ENCODE data around the gene LIF. TPM values are rescaled to one million over a fixed set of nuclear protein-coding genes. Genes with fewer than 3 reads are reported as not detected.

The LIF gene
- total and polyA plus RNA-seq, 2 experiments from 2014 or later: 1.4 to 1.9 TPM

- H3K36me3 ChIP-seq (ENCODE audit: low read depth): no peaks in the 10 kb centered on the region
- H3K4me3 ChIP-seq: peak overlapping the region; percentile 20; the same call in 1 of the 2 replicates
- H3K9me3 ChIP-seq (ENCODE audit: low read depth): no peaks in the 10 kb centered on the region
- TF ChIP-seq EZH2 (IDR thresholded peaks at IDR 0.05; ENCODE audit: insufficient read depth, poor library complexity, severe bottlenecking) (no peak), EZH2phosphoT487 (IDR thresholded peaks at IDR 0.05; ENCODE audit: insufficient read depth, low read depth) (no peak)
- 2 to 6% methylated on average over 13 to 14 of the region's 14 CpGs for WGBS, 2 experiments (ENCODE audit: low coverage in 1 of 2, low lambda C conversion rate in 2 of 2, missing lambda C conversion rate in 2 of 2)
- H3K9ac ChIP-seq: peak overlapping the region; percentile 55
- H3K79me2 ChIP-seq (ENCODE audit: insufficient read depth): no peaks in the 10 kb centered on the region
- H3F3A ChIP-seq (ENCODE audit: insufficient read depth): peaks cover 29% of the 10 kb centered on the region
- H3K4me1 ChIP-seq (ENCODE audit: insufficient read depth): peaks cover 31% of the 10 kb centered on the region
- H3K4me2 ChIP-seq (ENCODE audit: unreplicated experiment): peak overlapping the region; percentile 46
- DNase-seq: peak; percentile 82
- no peaks in the 10 kb centered on the region for H3K9me2 ChIP-seq (ENCODE audit: insufficient read depth)
- in situ Hi-C loops (cut with MboI): no loop called here
- peak overlapping the region; percentile 78 for H2AFZ ChIP-seq
- H3K27ac ChIP-seq: peak overlapping the region; percentile 79
- no peaks in the 10 kb centered on the region for H4K20me1 ChIP-seq (ENCODE audit: insufficient read depth)
- H3K27me3 ChIP-seq (replicated peaks; ENCODE audit: insufficient read depth): no peaks in the 10 kb centered on the region
Measured at GRCh38 chr22:30277547-30278344, 31.2 kb upstream of the LIF start.

GRCh38 chr22:30276039-30276438 is 29.5 kb upstream of the LIF start:
- H3K27ac ChIP-seq: no peak overlapping the region
- H3K4me2 ChIP-seq (ENCODE audit: unreplicated experiment): no peak overlapping the region
- in situ Hi-C loops (cut with MboI): no loop called here
- no peaks in the 10 kb centered on the region for H3K9me3 ChIP-seq (ENCODE audit: low read depth)
- no peaks in the 10 kb centered on the region for H4K20me1 ChIP-seq (ENCODE audit: insufficient read depth)
- no peak for TF ChIP-seq EZH2 (IDR thresholded peaks at IDR 0.05; ENCODE audit: insufficient read depth, poor library complexity, severe bottlenecking)
- no peak for TF ChIP-seq EZH2phosphoT487 (IDR thresholded peaks at IDR 0.05; ENCODE audit: insufficient read depth, low read depth)
- H3F3A ChIP-seq (ENCODE audit: insufficient read depth): peaks cover 29% of the 10 kb centered on the region
- no peak overlapping the region for H2AFZ ChIP-seq
- H3K79me2 ChIP-seq (ENCODE audit: insufficient read depth): no peaks in the 10 kb centered on the region
- no peak overlapping the region for H3K9ac ChIP-seq
- WGBS, 2 experiments (ENCODE audit: low coverage in 1 of 2, low lambda C conversion rate in 2 of 2, missing lambda C conversion rate in 2 of 2): 80 to 85% methylated on average over 8 of the region's 8 CpGs
- no peaks in the 10 kb centered on the region for H3K36me3 ChIP-seq (ENCODE audit: low read depth)
- H3K27me3 ChIP-seq (replicated peaks; ENCODE audit: insufficient read depth): no peaks in the 10 kb centered on the region
- peaks cover 31% of the 10 kb centered on the region for H3K4me1 ChIP-seq (ENCODE audit: insufficient read depth)
- no peak for DNase-seq
- no peak overlapping the region for H3K4me3 ChIP-seq
- no peaks in the 10 kb centered on the region for H3K9me2 ChIP-seq (ENCODE audit: insufficient read depth)

GRCh38 chr22:30275625-30276024 is 29.1 kb upstream of the LIF start:
- TF ChIP-seq EZH2 (IDR thresholded peaks at IDR 0.05; ENCODE audit: insufficient read depth, poor library complexity, severe bottlenecking): no peak
- TF ChIP-seq EZH2phosphoT487 (IDR thresholded peaks at IDR 0.05; ENCODE audit: insufficient read depth, low read depth): no peak
- Histone ChIP-seq H3K9ac (no peak overlapping the region), H3K9me2 (ENCODE audit: insufficient read depth) (no peaks in the 10 kb centered on the region), H2AFZ (no peak overlapping the region), H3K36me3 (ENCODE audit: low read depth) (no peaks in the 10 kb centered on the region), H3K27ac (no peak overlapping the region), H3K4me3 (no peak overlapping the region), H3K9me3 (ENCODE audit: low read depth) (no peaks in the 10 kb centered on the region), H3K4me2 (ENCODE audit: unreplicated experiment) (no peak overlapping the region), H3K27me3 (replicated peaks; ENCODE audit: insufficient read depth) (no peaks in the 10 kb centered on the region), H3K79me2 (ENCODE audit: insufficient read depth) (no peaks in the 10 kb centered on the region), H3K4me1 (ENCODE audit: insufficient read depth) (peaks cover 31% of the 10 kb centered on the region), H3F3A (ENCODE audit: insufficient read depth) (peaks cover 29% of the 10 kb centered on the region), H4K20me1 (ENCODE audit: insufficient read depth) (no peaks in the 10 kb centered on the region)
- DNase-seq: no peak
- 73 to 78% methylated on average over 8 of the region's 8 CpGs for WGBS, 2 experiments (ENCODE audit: low coverage in 1 of 2, low lambda C conversion rate in 2 of 2, missing lambda C conversion rate in 2 of 2)
- in situ Hi-C loops (cut with MboI): no loop called here

DNA sequence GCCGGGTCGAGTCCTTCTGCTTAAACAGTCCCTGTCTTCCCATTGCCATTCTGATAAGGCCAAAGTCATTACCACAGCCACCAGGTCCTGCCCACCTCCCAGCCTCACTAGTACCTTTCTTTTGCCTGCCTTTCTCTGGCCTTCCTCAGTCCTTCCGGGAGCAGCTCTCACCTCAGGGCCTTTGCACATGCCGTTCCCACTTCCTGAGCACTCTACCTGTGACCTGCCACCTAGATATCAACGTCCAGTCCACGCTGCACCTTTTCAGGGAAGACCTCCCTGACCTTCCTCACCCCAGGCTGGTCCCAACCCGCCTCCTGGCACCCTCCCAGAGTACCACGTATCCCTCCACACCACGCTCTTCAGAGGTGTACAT is 27.9 kb upstream of the LIF start:
- Histone ChIP-seq H3K4me3 (no peak overlapping the region), H3K27me3 (replicated peaks; ENCODE audit: insufficient read depth) (no peaks in the 10 kb centered on the region), H3K79me2 (ENCODE audit: insufficient read depth) (no peaks in the 10 kb centered on the region), H3K9ac (no peak overlapping the region), H3K4me1 (ENCODE audit: insufficient read depth) (peaks cover 21% of the 10 kb centered on the region), H2AFZ (no peak overlapping the region), H3K9me2 (ENCODE audit: insufficient read depth) (no peaks in the 10 kb centered on the region), H3K9me3 (ENCODE audit: low read depth) (no peaks in the 10 kb centered on the region), H3F3A (ENCODE audit: insufficient read depth) (peaks cover 24% of the 10 kb centered on the region), H4K20me1 (ENCODE audit: insufficient read depth) (no peaks in the 10 kb centered on the region), H3K27ac (no peak overlapping the region), H3K36me3 (ENCODE audit: low read depth) (no peaks in the 10 kb centered on the region), H3K4me2 (ENCODE audit: unreplicated experiment) (no peak overlapping the region)
- TF ChIP-seq EZH2phosphoT487 (IDR thresholded peaks at IDR 0.05; ENCODE audit: insufficient read depth, low read depth) (no peak), EZH2 (IDR thresholded peaks at IDR 0.05; ENCODE audit: insufficient read depth, poor library complexity, severe bottlenecking) (no peak)
- 91 to 92% methylated on average over 9 of the region's 9 CpGs for WGBS, 2 experiments (ENCODE audit: low coverage in 1 of 2, low lambda C conversion rate in 2 of 2, missing lambda C conversion rate in 2 of 2)
- in situ Hi-C loops (cut with MboI): no loop called here
- no peak for DNase-seq

All from GM23248 (cell line).